Neural crest cell (in vitro differentiated cells): ENCODE results near the gene TMEM233. TPM values are rescaled to one million over a fixed set of nuclear protein-coding genes. Genes with fewer than 3 reads are reported as not detected.

Experiments used
- DNase-seq: peaks from one replicate; pipeline ENCODE4 v3.0.0; 2021; ENCODE audit warnings: low read depth, mixed read lengths, low spot score
- H3K27ac Mint-ChIP-seq: one replicate; pipeline ENCODE4 v1.8.0; 2021; ENCODE audit warnings: mild to moderate bottlenecking, mixed read lengths; ENCODE audit not compliant: unreplicated experiment
- H3K27me3 Mint-ChIP-seq: 2 replicates; pipeline ENCODE4 v1.8.0; 2021; ENCODE audit warnings: low read depth, mild to moderate bottlenecking, mixed read lengths
- H3K36me3 Mint-ChIP-seq: 2 replicates; pipeline ENCODE4 v1.8.0; 2021; ENCODE audit warnings: low read depth, mild to moderate bottlenecking, mixed read lengths
- H3K4me1 Mint-ChIP-seq: 2 replicates; pipeline ENCODE4 v1.8.0; 2021; ENCODE audit warnings: mixed read lengths
- H3K4me3 Mint-ChIP-seq: one replicate; pipeline ENCODE4 v1.8.0; 2021; ENCODE audit warnings: mild to moderate bottlenecking, mixed read lengths
- H3K9me3 Mint-ChIP-seq: 2 replicates; pipeline ENCODE4 v1.8.0; 2021; ENCODE audit warnings: mixed read lengths
- CTCF ChIP-seq: fragments of 200-600 bp; sonication (generic); conservative IDR thresholded peaks from 2 replicates; pipeline ENCODE4 v1.5.0; 2021; ENCODE audit warnings: antibody characterized with exemption, mild to moderate bottlenecking
- total RNA-seq: library from RNA; stranded (reverse); gene quantifications from 2 replicates; pipeline ENCODE4 v1.2.1, GENCODE V29; 2021

TMEM233 gene
- total RNA-seq, 1 donor from 2014 or later: not detected

- Mint-ChIP-seq H3K27ac (no peak overlapping the region), H3K36me3 (peaks cover 10% of the 10 kb centered on the region), H3K9me3 (no peaks in the 10 kb centered on the region), H3K27me3 (no peaks in the 10 kb centered on the region), H3K4me3 (no peak overlapping the region), H3K4me1 (no peaks in the 10 kb centered on the region)
- no peak for DNase-seq
- no peak for TF ChIP-seq CTCF
Observed at GRCh38 chr12:119691202-119691810, 97.7 kb downstream of the TMEM233 start.

- H3K27ac Mint-ChIP-seq: no peak overlapping the region
- H3K9me3 Mint-ChIP-seq: no peaks in the 10 kb centered on the region
- H3K36me3 Mint-ChIP-seq: peaks cover 13% of the 10 kb centered on the region
Observed at GRCh38 chr12:119692410-119692809, 98.8 kb downstream of the TMEM233 start.

More at GRCh38 chr12:119692410-119692809, 98.8 kb downstream of the TMEM233 start:
- no peaks in the 10 kb centered on the region for H3K27me3 Mint-ChIP-seq
- no peak for TF ChIP-seq CTCF
- DNase-seq: no peak
- no peaks in the 10 kb centered on the region for H3K4me1 Mint-ChIP-seq
- no peak overlapping the region for H3K4me3 Mint-ChIP-seq

Other genes with a start within 250 kb of the TMEM233 start
- gene PRKAB1, start 74.4 kb downstream of the TMEM233 start, total RNA-seq: 34.4 and 39.6 TPM in 2 replicates